Adrenal gland (tissue), 5 donors: ENCODE results near the gene SOCS2.
"Not testable (repeated sequence)": the region's sequence is repeated elsewhere in the genome, so short reads cannot be mapped to it uniquely, and the experiment has no call there.

ENCODE experiments used
- POLR2A ChIP-seq, 2 donors: fragments of 450-650 bp; IDR thresholded peaks; one replicate each; pipeline ENCODE4 v1.6.1; 2017; ENCODE audit warnings: antibody characterized with exemption in 2 of 2, mild to moderate bottlenecking in 2 of 2, moderate library complexity in 1 of 2
- TF ChIP-seq, protein P1 (sequence below), 6 experiments: fragments of 450-650 bp in 4 of 6; fragments of 200-600 bp in 2 of 6; sonication (generic) in 1 of 6; IDR thresholded peaks; 1 replicate in 5 of 6; 2 replicates in 1 of 6; pipeline versions ENCODE4 v1.5.1 to v1.8.0; 2016 to 2021; ENCODE audit warnings: antibody characterized with exemption in 6 of 6, mild to moderate bottlenecking in 2 of 6, moderate library complexity in 1 of 6
- donor health status: DM: no; HTN: no; CAD: no.

DNA sequence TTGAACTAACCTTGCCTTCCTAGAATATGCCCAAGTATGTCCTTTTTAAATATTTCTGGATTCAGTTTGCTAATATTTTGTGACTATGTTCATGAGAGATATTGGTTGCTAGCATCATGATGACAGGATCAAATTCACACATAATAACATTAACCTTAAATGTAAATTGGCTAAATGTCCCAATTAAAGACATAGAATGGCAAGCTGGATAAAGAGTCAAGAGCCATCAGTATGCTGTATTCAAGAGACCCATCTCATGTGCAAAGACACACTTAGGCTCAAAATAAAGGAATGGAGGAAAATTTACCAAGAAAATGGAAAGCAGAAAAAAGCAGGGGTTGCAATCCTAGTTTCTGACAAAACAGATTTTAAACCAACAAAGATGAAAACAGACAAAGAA is 14.6 kb upstream of the SOCS2 start:
- TF ChIP-seq, protein P1, sequence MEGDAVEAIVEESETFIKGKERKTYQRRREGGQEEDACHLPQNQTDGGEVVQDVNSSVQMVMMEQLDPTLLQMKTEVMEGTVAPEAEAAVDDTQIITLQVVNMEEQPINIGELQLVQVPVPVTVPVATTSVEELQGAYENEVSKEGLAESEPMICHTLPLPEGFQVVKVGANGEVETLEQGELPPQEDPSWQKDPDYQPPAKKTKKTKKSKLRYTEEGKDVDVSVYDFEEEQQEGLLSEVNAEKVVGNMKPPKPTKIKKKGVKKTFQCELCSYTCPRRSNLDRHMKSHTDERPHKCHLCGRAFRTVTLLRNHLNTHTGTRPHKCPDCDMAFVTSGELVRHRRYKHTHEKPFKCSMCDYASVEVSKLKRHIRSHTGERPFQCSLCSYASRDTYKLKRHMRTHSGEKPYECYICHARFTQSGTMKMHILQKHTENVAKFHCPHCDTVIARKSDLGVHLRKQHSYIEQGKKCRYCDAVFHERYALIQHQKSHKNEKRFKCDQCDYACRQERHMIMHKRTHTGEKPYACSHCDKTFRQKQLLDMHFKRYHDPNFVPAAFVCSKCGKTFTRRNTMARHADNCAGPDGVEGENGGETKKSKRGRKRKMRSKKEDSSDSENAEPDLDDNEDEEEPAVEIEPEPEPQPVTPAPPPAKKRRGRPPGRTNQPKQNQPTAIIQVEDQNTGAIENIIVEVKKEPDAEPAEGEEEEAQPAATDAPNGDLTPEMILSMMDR (IDR thresholded peaks at IDR 0.05), result not testable (repeated sequence)
- TF ChIP-seq POLR2A (IDR thresholded peaks at IDR 0.05), result not testable (repeated sequence)
